Fibroblast of the conjunctiva (primary cell): ENCODE results near the gene OPN4.
"Not testable (repeated sequence)": the region's sequence is repeated elsewhere in the genome, so short reads cannot be mapped to it uniquely, and the experiment has no call there.

Experiments used
- DNase-seq: peaks from one replicate; pipeline ENCODE4 v3.0.0-alpha.2; 2010; ENCODE audit warnings: low read depth

Gene OPN4

GRCh38 chr10:86654411-86655172, at the start of gene OPN4:
Gene OPN4 (plus strand): TSS chr10:86654547. CDS start chr10:86654784, 237 bp downstream.
- DNase-seq: no peak

- DNase-seq: no peak
Measured at GRCh38 chr10:86607674-86608073, 46.7 kb upstream of the OPN4 start.

- DNase-seq: no peak
Measured at GRCh38 chr10:86609920-86610319, 44.4 kb upstream of the OPN4 start.

GRCh38 chr10:86611386-86611785, 43.0 kb upstream of the OPN4 start:
- DNase-seq: no peak

- DNase-seq: no peak
Measured at GRCh38 chr10:86613096-86613495, 41.3 kb upstream of the OPN4 start.

GRCh38 chr10:86613905-86614304, 40.4 kb upstream of the OPN4 start:
- DNase-seq: no peak

- no peak for DNase-seq
Measured at GRCh38 chr10:86614853-86615252, 39.5 kb upstream of the OPN4 start.

- not testable (repeated sequence) for DNase-seq
Measured at GRCh38 chr10:86617278-86617677, 37.1 kb upstream of the OPN4 start.

- no peak for DNase-seq
Measured at GRCh38 chr10:86628311-86628710, 26.0 kb upstream of the OPN4 start.

- no peak for DNase-seq
Measured at GRCh38 chr10:86630079-86630478, 24.3 kb upstream of the OPN4 start.

GRCh38 chr10:86632009-86632800, 22.1 kb upstream of the OPN4 start:
- no peak for DNase-seq

- DNase-seq: no peak
Measured at GRCh38 chr10:86632951-86633350, 21.4 kb upstream of the OPN4 start.

GRCh38 chr10:86635402-86635801, 18.9 kb upstream of the OPN4 start:
- peak; percentile 20 for DNase-seq

- DNase-seq: no peak
Measured at GRCh38 chr10:86636311-86636710, 18.0 kb upstream of the OPN4 start.

- DNase-seq: no peak
Measured at GRCh38 chr10:86642021-86642420, 12.3 kb upstream of the OPN4 start.

GRCh38 chr10:86642499-86642898, 11.8 kb upstream of the OPN4 start:
- no peak for DNase-seq

GRCh38 chr10:86644152-86644793, 10.1 kb upstream of the OPN4 start:
- DNase-seq: no peak

- DNase-seq: no peak
Measured at GRCh38 chr10:86644794-86645445, 9.4 kb upstream of the OPN4 start.

- DNase-seq: not testable (repeated sequence)
Measured at GRCh38 chr10:86645621-86646165, 8.7 kb upstream of the OPN4 start.

GRCh38 chr10:86646532-86646931, 7.8 kb upstream of the OPN4 start:
- no peak for DNase-seq

- no peak for DNase-seq
Measured at GRCh38 chr10:86646933-86647332, 7.4 kb upstream of the OPN4 start.
